Neural crest cell (in vitro differentiated cells): ENCODE data around the gene SNX3. TPM values are rescaled to one million over a fixed set of nuclear protein-coding genes. Genes with fewer than 3 reads are reported as not detected.

Experiments used
- DNase-seq: peaks from one replicate; pipeline ENCODE4 v3.0.0; 2021; ENCODE audit warnings: low read depth, mixed read lengths, low spot score
- H3K27ac Mint-ChIP-seq: one replicate; pipeline ENCODE4 v1.8.0; 2021; ENCODE audit warnings: mild to moderate bottlenecking, mixed read lengths; ENCODE audit not compliant: unreplicated experiment
- H3K27me3 Mint-ChIP-seq: 2 replicates; pipeline ENCODE4 v1.8.0; 2021; ENCODE audit warnings: low read depth, mild to moderate bottlenecking, mixed read lengths
- H3K36me3 Mint-ChIP-seq: 2 replicates; pipeline ENCODE4 v1.8.0; 2021; ENCODE audit warnings: low read depth, mild to moderate bottlenecking, mixed read lengths
- H3K4me1 Mint-ChIP-seq: 2 replicates; pipeline ENCODE4 v1.8.0; 2021; ENCODE audit warnings: mixed read lengths
- H3K4me3 Mint-ChIP-seq: one replicate; pipeline ENCODE4 v1.8.0; 2021; ENCODE audit warnings: mild to moderate bottlenecking, mixed read lengths
- H3K9me3 Mint-ChIP-seq: 2 replicates; pipeline ENCODE4 v1.8.0; 2021; ENCODE audit warnings: mixed read lengths
- total RNA-seq: library from RNA; stranded (reverse); gene quantifications from 2 replicates; pipeline ENCODE4 v1.2.1, GENCODE V29; 2021
- TF ChIP-seq, protein P1 (sequence below): fragments of 200-600 bp; sonication (generic); conservative IDR thresholded peaks from 2 replicates; pipeline ENCODE4 v1.5.0; 2021; ENCODE audit warnings: antibody characterized with exemption, mild to moderate bottlenecking

SNX3 gene
- total RNA-seq, 1 donor from 2014 or later = 71.0 TPM

DNA sequence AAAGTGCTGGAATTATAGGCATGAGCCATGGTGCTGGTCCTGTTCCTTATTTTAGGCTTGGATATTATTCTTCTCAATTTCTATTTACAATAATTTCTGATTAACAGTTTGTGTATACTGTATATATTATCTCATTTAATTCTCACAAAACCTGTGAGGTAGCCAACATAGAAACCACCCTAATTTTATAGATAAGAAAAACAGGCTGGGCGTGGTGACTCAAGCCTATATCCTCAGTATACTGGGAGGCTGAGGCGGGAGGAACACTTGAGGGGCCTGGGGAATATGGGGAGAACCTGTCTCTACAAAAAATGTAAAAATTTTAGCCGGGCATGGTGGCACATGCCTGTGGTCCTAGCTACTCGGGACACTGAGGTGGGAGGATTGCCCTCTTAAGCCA is 30.3 kb upstream of the SNX3 start:
- Mint-ChIP-seq H3K36me3 (no peaks in the 10 kb centered on the region), H3K4me3 (no peak overlapping the region), H3K27ac (no peak overlapping the region), H3K9me3 (no peaks in the 10 kb centered on the region), H3K4me1 (peaks cover 20% of the 10 kb centered on the region), H3K27me3 (no peaks in the 10 kb centered on the region)
- DNase-seq = no peak
- TF ChIP-seq, protein P1, sequence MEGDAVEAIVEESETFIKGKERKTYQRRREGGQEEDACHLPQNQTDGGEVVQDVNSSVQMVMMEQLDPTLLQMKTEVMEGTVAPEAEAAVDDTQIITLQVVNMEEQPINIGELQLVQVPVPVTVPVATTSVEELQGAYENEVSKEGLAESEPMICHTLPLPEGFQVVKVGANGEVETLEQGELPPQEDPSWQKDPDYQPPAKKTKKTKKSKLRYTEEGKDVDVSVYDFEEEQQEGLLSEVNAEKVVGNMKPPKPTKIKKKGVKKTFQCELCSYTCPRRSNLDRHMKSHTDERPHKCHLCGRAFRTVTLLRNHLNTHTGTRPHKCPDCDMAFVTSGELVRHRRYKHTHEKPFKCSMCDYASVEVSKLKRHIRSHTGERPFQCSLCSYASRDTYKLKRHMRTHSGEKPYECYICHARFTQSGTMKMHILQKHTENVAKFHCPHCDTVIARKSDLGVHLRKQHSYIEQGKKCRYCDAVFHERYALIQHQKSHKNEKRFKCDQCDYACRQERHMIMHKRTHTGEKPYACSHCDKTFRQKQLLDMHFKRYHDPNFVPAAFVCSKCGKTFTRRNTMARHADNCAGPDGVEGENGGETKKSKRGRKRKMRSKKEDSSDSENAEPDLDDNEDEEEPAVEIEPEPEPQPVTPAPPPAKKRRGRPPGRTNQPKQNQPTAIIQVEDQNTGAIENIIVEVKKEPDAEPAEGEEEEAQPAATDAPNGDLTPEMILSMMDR = no peak

DNA sequence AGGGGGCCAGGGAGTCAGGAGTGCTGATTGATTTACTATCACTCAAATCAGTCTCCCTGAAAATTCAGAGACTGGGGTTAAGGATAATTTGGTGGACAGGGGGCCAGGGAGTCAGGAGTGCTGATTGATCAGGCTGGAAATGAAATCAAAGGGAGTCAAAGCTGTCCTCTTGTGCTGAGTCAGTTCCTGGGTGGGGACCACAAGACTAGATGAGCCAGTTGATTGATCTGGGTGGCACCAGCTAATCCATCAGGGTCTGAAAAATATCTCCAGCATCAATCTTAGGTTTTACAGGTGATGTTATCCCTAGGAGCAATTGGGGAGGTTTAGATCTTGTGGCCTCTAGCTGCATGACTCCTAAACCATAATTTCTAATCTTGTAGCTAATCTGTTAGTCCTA is 27.9 kb upstream of the SNX3 start:
- no peaks in the 10 kb centered on the region for H3K9me3 Mint-ChIP-seq
- no peak overlapping the region for H3K27ac Mint-ChIP-seq
- H3K27me3 Mint-ChIP-seq = no peaks in the 10 kb centered on the region
- no peaks in the 10 kb centered on the region for H3K36me3 Mint-ChIP-seq
- TF ChIP-seq, protein P1 = no peak
- no peaks in the 10 kb centered on the region for H3K4me1 Mint-ChIP-seq
- no peak overlapping the region for H3K4me3 Mint-ChIP-seq
- DNase-seq = no peak

DNA sequence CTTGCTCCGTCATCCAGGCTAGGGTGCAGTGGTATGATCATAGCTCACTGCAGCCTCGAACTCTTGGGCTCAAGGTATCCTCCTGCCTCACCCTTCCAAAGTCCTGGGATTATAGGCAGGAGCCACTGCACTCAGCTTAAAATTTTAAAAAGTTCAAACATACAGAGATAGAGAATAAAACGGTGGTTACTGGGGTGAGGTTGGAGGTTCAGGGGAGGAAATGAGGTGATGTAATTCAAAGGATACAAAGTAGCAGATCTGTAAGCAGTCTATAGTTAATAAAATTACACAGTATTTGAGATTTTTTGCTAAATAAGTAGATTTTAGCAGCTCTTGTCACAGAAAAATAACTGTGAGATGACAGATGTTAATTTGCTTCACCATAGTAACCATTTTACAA is 26.5 kb upstream of the SNX3 start:
- TF ChIP-seq, protein P1 = no peak
- Mint-ChIP-seq H3K27me3 (no peaks in the 10 kb centered on the region), H3K9me3 (no peaks in the 10 kb centered on the region), H3K4me1 (no peaks in the 10 kb centered on the region), H3K4me3 (no peak overlapping the region), H3K36me3 (no peaks in the 10 kb centered on the region), H3K27ac (no peak overlapping the region)
- no peak for DNase-seq

DNA sequence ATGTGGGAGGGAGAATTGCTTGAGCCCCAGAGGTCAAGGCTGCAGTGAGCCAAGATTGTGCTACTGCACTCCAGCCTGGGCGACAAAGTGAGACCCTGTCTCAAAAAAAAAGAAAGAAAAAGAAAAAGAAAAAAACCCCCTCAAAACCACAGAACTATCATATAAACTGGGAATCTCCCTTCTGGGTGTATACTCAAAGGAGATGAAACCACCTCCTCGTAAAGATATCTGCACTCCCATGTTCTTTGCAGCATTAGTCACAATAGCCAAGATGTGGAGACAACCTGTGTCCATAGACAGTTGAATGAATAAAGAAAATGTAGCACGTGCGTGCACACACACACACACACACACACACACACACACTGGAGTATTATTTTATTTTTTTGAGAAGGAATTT is 25.5 kb upstream of the SNX3 start:
- no peaks in the 10 kb centered on the region for H3K27me3 Mint-ChIP-seq
- TF ChIP-seq, protein P1 = no peak
- H3K36me3 Mint-ChIP-seq = no peaks in the 10 kb centered on the region
- no peaks in the 10 kb centered on the region for H3K4me1 Mint-ChIP-seq
- H3K27ac Mint-ChIP-seq = no peak overlapping the region
- DNase-seq = no peak
- no peaks in the 10 kb centered on the region for H3K9me3 Mint-ChIP-seq
- H3K4me3 Mint-ChIP-seq = no peak overlapping the region

DNA sequence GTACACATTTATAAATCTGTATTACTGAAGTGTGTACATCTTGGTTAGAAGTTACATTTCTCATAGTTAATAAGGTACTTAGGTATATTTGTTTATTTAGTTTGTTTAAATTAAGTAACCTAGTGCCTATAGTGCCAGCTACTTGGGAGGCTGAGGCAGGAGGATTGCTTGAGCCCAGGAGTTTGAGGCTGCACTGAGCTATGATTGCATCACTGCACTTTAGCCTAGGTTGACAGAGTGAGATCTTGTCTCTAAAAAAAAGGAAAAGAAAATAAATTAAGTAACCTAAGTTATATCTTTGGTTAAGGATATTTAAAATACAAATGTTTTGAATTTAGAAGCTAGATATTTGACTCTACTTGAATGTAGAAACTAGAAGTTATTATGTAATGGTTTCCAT is 24.5 kb upstream of the SNX3 start:
- H3K4me1 Mint-ChIP-seq = no peaks in the 10 kb centered on the region
- H3K36me3 Mint-ChIP-seq = no peaks in the 10 kb centered on the region
- DNase-seq = no peak
- H3K27me3 Mint-ChIP-seq = no peaks in the 10 kb centered on the region
- no peak overlapping the region for H3K4me3 Mint-ChIP-seq
- TF ChIP-seq, protein P1 = no peak
- no peak overlapping the region for H3K27ac Mint-ChIP-seq
- no peaks in the 10 kb centered on the region for H3K9me3 Mint-ChIP-seq

DNA sequence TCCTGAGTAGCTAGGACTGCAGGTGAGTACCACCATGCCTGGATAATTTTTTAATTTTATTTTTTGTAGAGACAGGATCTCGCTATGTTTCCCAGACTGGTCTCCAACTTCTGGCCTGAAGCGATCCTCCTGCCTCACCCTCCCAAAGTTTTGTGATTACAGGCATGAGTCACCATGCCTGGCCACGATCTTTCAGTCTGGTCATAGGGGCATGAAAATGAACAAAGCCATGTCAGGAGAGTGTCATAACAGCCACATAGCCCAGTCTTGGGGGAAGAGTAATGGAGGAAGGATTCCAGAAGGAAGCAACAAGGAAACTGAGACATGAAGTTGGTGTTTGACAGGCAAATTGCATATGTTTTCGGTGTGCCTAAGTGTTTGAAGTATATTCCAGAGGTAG is 17.0 kb upstream of the SNX3 start:
- DNase-seq = no peak
- Mint-ChIP-seq H3K27ac (no peak overlapping the region), H3K4me3 (no peak overlapping the region), H3K36me3 (no peaks in the 10 kb centered on the region), H3K9me3 (no peaks in the 10 kb centered on the region), H3K27me3 (no peaks in the 10 kb centered on the region), H3K4me1 (peaks cover 4% of the 10 kb centered on the region)
- TF ChIP-seq, protein P1 = no peak
